CD14-positive monocyte (primary cell): ENCODE results near the gene CDC73. TPM values are rescaled to one million over a fixed set of nuclear protein-coding genes. Genes with fewer than 3 reads are reported as not detected.
"Not testable (repeated sequence)": the region's sequence is repeated elsewhere in the genome, so short reads cannot be mapped to it uniquely, and the experiment has no call there.

Source experiments
- DNase-seq, 3 donors: peaks; one replicate each; pipeline ENCODE4 v3.0.0-alpha.2; 2011 to 2022
- H2AFZ ChIP-seq: 2 replicates; pipeline ENCODE4 v1.6.0; 2012; ENCODE audit warnings: mild to moderate bottlenecking, low read depth, low read length, inconsistent platforms; ENCODE audit not compliant: insufficient read depth, poor library complexity, severe bottlenecking
- H3K27ac ChIP-seq, 2 donors: 1 replicate in 1 of 2; 2 replicates in 1 of 2; pipeline ENCODE4 v1.5.1; 2012 to 2013; ENCODE audit warnings: low read length in 2 of 2, control low read depth in 1 of 2, inconsistent platforms in 1 of 2, low read depth in 1 of 2, mild to moderate bottlenecking in 1 of 2
- H3K27me3 ChIP-seq, 2 donors: one replicate each; pipeline versions ENCODE4 v1.6.0 to v1.6.1; 2011 to 2013; ENCODE audit warnings: low read length in 2 of 2; ENCODE audit not compliant: control insufficient read depth in 2 of 2, insufficient read depth in 2 of 2
- H3K36me3 ChIP-seq, 2 donors: replicated peaks in 1 of 2; 1 replicate in 1 of 2; 2 replicates in 1 of 2; pipeline versions ENCODE4 v1.5.1 to v1.6.1; 2012 to 2013; ENCODE audit warnings: low read length in 2 of 2, control low read depth in 1 of 2, inconsistent platforms in 1 of 2, mild to moderate bottlenecking in 1 of 2; ENCODE audit not compliant: insufficient read depth in 2 of 2, control insufficient read depth in 1 of 2
- H3K4me1 ChIP-seq, 2 donors: 1 replicate in 1 of 2; 2 replicates in 1 of 2; pipeline versions ENCODE4 v1.5.1 to v1.6.1; 2012 to 2013; ENCODE audit warnings: low read length in 2 of 2, control low read depth in 1 of 2, inconsistent platforms in 1 of 2, mild to moderate bottlenecking in 1 of 2, moderate library complexity in 1 of 2; ENCODE audit not compliant: insufficient read depth in 2 of 2, control insufficient read depth in 1 of 2
- H3K4me2 ChIP-seq: replicated peaks from 2 replicates; pipeline ENCODE3; 2012; ENCODE audit warnings: low read length, moderate library complexity, mild to moderate bottlenecking; ENCODE audit not compliant: poor library complexity, severe bottlenecking; ENCODE audit errors: extremely low read depth
- H3K4me3 ChIP-seq, 3 experiments: fragments of 200-600 bp in 1 of 3; sonication (generic) in 1 of 3; replicated peaks in 1 of 3; 1 replicate in 2 of 3; 2 replicates in 1 of 3; pipeline ENCODE4 v1.5.1; 2011 to 2013; ENCODE audit warnings: low read length in 3 of 3, mild to moderate bottlenecking in 3 of 3, control low read depth in 2 of 3, low read depth in 2 of 3, inconsistent platforms in 1 of 3, moderate library complexity in 1 of 3
- H3K79me2 ChIP-seq: 2 replicates; pipeline ENCODE4 v1.6.0; 2012; ENCODE audit warnings: mild to moderate bottlenecking, control low read depth, inconsistent platforms, low read length, moderate library complexity; ENCODE audit not compliant: insufficient read depth
- H3K9ac ChIP-seq: 2 replicates; pipeline ENCODE4 v1.6.0; 2017; ENCODE audit warnings: low read length, mild to moderate bottlenecking; ENCODE audit not compliant: insufficient read depth, poor library complexity, severe bottlenecking
- H3K9me3 ChIP-seq, 2 donors: replicated peaks in 1 of 2; 1 replicate in 1 of 2; 2 replicates in 1 of 2; pipeline versions ENCODE4 v1.5.1 to v1.6.1; 2012 to 2013; ENCODE audit warnings: low read length in 2 of 2, control low read depth in 1 of 2; ENCODE audit not compliant: control insufficient read depth in 1 of 2, insufficient read depth in 1 of 2
- H4K20me1 ChIP-seq: 2 replicates; pipeline ENCODE4 v1.6.0; 2012; ENCODE audit warnings: mild to moderate bottlenecking, low read length, control low read depth, moderate library complexity; ENCODE audit not compliant: insufficient read depth
- H3K27ac Mint-ChIP-seq, 7 donors: one replicate each; pipeline ENCODE4 v1.8.0; 2020; ENCODE audit warnings: mild to moderate bottlenecking in 7 of 7, mixed read lengths in 7 of 7, moderate library complexity in 6 of 7, inconsistent platforms in 2 of 7
- H3K27me3 Mint-ChIP-seq, 3 donors: one replicate each; pipeline ENCODE4 v1.8.0; 2021 to 2022; ENCODE audit warnings: low read depth in 3 of 3, mild to moderate bottlenecking in 3 of 3, mixed read lengths in 3 of 3, moderate library complexity in 3 of 3, inconsistent platforms in 1 of 3
- H3K36me3 Mint-ChIP-seq, 2 donors: one replicate each; pipeline ENCODE4 v1.8.0; 2020; ENCODE audit warnings: mixed read lengths in 2 of 2, inconsistent platforms in 1 of 2, mild to moderate bottlenecking in 1 of 2
- H3K4me1 Mint-ChIP-seq: one replicate; pipeline ENCODE4 v1.8.0; 2020; ENCODE audit warnings: mild to moderate bottlenecking, mixed read lengths
- H3K4me3 Mint-ChIP-seq, 2 donors: one replicate each; pipeline ENCODE4 v1.8.0; 2020; ENCODE audit warnings: mild to moderate bottlenecking in 2 of 2, mixed read lengths in 2 of 2, moderate library complexity in 1 of 2
- H3K9me3 Mint-ChIP-seq, 7 donors: one replicate each; pipeline ENCODE4 v1.8.0; 2020 to 2022; ENCODE audit warnings: mixed read lengths in 7 of 7, mild to moderate bottlenecking in 6 of 7, moderate library complexity in 6 of 7, inconsistent platforms in 2 of 7
- CTCF ChIP-seq: fragments of 200-600 bp; IDR thresholded peaks from one replicate; pipeline ENCODE4 v1.8.0; 2022; ENCODE audit warnings: antibody characterized with exemption, mild to moderate bottlenecking
- WGBS: methylation state at CpG from one replicate; pipeline ENCODE4 v1.1.5; 2013; ENCODE audit warnings: missing lambda C conversion rate; ENCODE audit not compliant: insufficient coverage; 5-methylcytosine and 5-hydroxymethylcytosine counted together
- intact Hi-C, 2 donors: fragments of 100-400 bp; cut with micrococcal nuclease; formaldehyde crosslinking; loops; one replicate each; pipeline versions ENCODE4 v1.15.0 to v1.15.1; 2023
- polyA plus RNA-seq, 3 donors: library from polyadenylated mRNA; depleted of rRNA in 1 of 3; unstranded in 2 of 3; stranded (reverse) in 1 of 3; fragments of 300-500 nt in 2 of 3; fragments of >200 nt in 1 of 3; fragmentation: Illumina TruSeq in 2 of 3; gene quantifications; 1 replicate in 2 of 3; 2 replicates in 1 of 3; pipeline ENCODE4 v1.2.3, GENCODE V29; 2012 to 2021

The CDC73 gene
- polyA plus RNA-seq, 3 donors: 14.2 to 60.3 (median 57.2) TPM

DNA sequence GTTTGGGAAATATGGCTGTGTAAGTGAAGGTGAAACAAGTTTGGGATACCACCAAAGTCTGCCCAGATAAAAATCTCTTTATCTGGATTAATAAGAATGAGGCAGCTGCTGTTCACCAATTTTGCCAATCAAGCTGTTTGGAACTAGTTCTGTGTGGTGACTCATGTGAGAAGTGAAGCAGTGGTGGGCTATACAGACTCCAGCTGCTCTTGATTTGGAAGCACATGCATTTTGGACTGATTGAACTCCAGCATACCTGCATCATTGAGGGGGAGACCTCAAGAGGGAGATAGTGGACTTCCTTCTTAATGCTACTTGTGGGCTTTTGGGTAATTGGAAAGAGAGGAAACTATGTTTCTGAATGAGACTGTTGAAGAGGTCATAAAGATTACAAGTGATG is 163.8 kb downstream of the CDC73 start:
- intact Hi-C loops: no loop called here
- no peak for TF ChIP-seq CTCF
- no peak overlapping the region for H3K4me3 Mint-ChIP-seq

DNA sequence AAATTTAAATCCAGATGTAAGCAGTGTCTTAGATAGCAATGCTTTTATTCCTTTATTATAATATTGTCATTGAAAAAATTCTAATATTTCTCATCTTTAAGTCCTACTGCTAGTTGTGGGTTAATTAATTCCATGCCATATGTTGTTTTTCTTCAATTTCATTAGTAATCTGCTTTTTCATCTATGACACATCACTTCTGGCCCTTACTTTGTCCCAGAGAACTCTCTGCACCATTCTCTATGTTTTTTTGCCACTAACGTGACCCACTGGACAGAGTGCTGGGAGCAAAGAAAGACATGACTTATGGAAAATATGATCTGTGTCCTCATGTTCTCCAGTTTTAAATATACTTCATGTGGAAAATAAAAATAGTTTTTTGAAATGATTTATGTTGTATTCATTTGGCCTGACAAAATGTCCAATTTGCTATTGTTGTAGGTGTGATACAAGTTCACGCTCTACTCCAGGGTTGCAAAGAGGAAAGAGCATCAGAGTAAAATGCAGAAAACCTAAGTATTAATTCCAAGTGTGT is 166.8 kb downstream of the CDC73 start:
- H3K27me3 Mint-ChIP-seq, H3K4me3 Mint-ChIP-seq, H3K4me3 ChIP-seq, H3K9ac ChIP-seq, H4K20me1 ChIP-seq, H3K79me2 ChIP-seq, H3K9me3 ChIP-seq, DNase-seq, intact Hi-C loops, H3K4me2 ChIP-seq, H3K27ac ChIP-seq, H3K4me1 ChIP-seq, H2AFZ ChIP-seq, H3K27me3 ChIP-seq, H3K27ac Mint-ChIP-seq, H3K36me3 ChIP-seq, H3K4me1 Mint-ChIP-seq, H3K36me3 Mint-ChIP-seq, H3K9me3 Mint-ChIP-seq: not testable (repeated sequence)
- no CpG with 5 or more reads among the region's 2 CpGs for WGBS

More for the DNA sequence above, 163.8 kb downstream of the CDC73 start:
- Histone ChIP-seq H3K4me1 (no peaks in the 10 kb centered on the region), H2AFZ (no peak overlapping the region), H3K9me3 (no peaks in the 10 kb centered on the region), H3K9ac (no peak overlapping the region), H3K79me2 (no peaks in the 10 kb centered on the region), H4K20me1 (no peaks in the 10 kb centered on the region), H3K4me2 (no peak overlapping the region), H3K4me3 (no peak overlapping the region), H3K36me3 (no peaks in the 10 kb centered on the region), H3K27me3 (no peaks in the 10 kb centered on the region), H3K27ac (no peak overlapping the region)
- Mint-ChIP-seq H3K27me3 (peaks cover 0 to 2% (median 2%) of the 10 kb centered on the region in 3 donors), H3K9me3 (peaks cover 2 to 5% (median 3%) of the 10 kb centered on the region in 7 donors), H3K27ac (no peak overlapping the region), H3K4me1 (no peaks in the 10 kb centered on the region), H3K36me3 (no peaks in the 10 kb centered on the region)
- DNase-seq: no peak
